NCI-H748 treated with DMSO at 0.1 percent for 48 hours (cell line): ENCODE measurements around the gene OLFML1.
"Not testable (repeated sequence)": the region's sequence is repeated elsewhere in the genome, so short reads cannot be mapped to it uniquely, and the experiment has no call there.

ENCODE experiments used
- DNase-seq: peaks from one replicate; lab custom pipeline; 2025; lab: John Stamatoyannopoulos, UW

Gene OLFML1

DNA sequence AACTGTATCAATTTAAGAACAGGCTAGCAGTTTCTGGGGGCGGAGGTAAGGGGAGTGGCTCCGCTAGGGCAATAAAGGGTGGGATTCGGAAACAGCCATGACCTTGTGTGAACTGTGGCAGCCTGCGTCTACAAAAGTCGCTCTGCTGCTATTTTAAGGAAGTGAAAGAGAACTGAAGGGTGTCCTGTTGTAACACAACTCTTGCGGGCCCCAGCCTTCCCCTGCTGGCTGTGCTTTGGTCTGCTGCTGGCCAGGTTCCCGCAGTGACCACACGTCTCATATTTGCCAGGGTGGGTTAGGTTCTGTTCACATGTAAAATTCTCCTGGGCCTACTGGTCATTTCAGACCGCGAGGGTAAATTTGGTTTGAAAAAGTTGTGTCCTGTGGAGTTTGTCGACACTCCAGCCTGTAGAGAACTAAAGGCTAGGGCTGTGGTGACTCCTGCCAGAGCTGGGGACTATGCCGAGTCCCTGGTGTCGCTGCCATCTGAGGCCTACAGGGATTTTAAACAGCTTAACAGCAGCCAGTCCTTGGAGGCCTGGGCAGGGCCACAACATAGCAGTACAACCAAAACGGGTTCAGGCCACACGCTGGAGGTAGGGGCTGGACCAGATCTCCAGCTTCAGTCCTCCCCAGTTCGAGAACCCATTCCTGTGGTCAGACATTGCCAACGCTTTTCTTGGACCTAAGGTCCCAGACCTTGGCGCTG, 27.4 kb downstream of the OLFML1 start:
- DNase-seq = no peak

DNA sequence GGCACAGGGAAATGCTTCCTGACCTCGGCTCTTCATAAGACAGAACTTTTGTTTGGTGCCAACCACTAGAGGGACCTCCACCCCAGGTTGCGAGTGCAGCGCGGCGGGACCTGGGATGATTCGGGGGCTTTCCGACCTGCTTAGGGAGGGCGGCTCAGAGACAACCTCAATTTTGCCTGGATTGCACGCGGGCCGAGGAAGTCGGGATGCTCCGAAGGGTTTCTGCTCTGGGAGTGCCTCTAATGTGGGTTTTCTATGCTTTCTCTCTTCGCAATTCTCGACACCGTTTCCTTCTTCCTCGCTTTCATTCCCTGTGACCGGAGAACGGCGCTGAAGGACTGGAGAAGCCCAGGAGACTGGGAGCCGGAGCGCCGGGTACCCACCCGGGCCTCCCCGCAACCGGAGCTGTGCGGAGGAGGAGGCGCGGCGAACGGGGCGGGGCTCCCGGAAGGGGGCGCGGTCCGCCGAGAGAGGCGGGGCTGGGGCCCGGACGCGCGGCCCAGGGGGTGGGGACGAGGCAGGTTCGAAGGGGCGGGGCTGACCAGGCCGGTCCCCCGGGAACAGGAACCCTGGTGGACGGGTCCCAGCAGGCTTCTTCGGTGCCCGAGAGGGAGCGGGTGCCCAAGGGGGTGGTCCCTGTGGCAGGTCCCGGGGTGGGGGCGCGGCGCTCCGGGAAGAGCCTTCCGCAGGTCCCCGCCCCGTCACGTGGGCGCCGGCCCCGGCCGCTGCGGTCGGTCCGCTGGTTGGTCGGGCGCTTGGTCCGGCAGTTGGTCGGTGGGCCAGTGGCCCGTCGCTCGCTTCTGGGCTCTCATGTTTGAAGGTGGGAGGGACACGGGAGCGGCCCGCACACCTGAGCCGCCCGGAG, 28.2 kb downstream of the OLFML1 start, which contains the start of gene PPFIBP2:
PPFIBP2 (plus strand) TSS at position 766 of the 865 bp plus-strand sequence. CDS start 35,477 bp downstream, outside the sequence.
- DNase-seq = peak; percentile 16

DNA sequence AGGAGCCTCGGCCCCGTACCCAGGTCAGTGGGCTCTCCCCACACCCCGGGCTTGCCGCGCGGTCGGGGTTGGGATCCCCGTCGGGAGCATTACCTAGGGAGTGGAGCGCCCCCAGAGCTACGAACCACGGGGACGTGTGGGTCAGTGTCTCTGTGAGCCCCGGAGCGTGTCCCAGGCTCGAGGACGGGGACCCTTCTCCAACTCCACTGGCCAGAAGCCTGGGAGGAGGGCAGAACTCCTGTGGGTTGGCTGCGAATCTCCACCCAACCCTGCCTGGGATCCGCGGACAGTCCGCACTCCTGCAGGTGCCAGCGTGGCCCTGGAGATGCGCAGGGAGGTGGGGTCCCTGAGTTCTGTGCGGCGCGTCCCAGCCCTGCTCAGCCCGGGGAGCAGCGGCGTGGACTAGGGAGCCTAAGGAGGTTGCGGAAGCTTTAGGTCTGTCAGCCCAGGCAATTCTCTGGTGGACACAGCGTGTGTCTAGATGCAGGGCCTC, 28.8 kb downstream of the OLFML1 start:
- no peak for DNase-seq

DNA sequence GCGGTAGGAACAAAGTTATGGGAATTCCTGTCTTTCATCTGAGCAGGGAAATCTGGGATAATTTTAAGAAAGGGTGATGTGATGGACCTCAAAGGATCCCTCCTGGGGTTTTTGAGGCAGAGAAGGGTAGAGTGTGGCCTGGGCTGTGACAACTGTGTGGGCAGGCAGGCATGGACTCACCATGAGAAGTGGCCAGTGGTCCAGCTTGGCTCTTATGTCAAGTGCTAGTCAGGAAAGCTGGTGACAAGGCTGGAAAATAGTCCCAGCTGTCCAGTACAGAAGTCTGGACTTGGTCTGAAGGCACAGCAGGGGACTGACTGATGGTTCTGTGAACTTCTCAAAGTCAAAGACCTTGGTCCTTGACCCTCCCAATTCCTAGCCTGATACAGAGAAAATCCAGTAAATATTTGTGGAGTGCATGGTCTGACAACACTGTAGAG, 30.2 kb downstream of the OLFML1 start:
- no peak for DNase-seq

DNA sequence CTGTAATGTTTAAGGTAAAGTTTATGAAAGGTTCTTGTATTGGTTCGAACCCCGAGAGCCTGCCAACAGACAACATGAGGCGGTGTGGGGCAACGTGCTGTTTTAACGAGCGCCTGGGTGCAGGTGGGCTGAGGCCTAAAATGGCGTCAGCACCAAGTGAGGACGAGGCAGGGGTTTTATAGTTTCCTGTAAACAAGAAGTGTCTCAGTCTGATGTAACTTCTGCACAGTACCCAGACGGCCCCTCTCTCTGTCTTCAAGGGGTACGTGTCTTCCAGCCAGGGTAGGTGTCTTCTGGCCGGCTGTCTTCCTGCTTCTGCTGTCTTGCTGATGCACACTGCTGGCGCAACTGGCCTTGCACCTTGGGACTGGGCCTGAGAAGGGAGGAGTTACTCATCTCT, 31.2 kb downstream of the OLFML1 start:
- no peak for DNase-seq

DNA sequence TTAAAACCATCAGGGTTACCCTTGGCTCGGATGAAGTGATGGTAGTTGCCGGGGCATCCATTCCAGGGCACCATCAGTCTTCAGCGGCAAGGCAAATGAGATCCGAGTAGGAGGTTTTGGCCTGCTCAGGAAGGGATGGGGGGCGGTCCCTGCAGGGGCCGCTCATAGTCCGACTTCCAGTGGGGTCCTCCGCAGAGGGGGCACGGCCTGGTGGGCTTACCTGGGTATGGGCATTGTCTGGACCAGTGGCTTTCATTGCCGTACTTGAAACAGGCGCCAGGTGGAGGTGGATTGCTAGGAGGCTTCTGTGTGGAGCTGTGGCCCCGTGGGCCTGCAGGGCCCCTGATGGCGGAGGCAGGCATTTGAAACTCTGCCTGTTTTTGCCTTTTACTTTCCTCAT, 32.4 kb downstream of the OLFML1 start:
- not testable (repeated sequence) for DNase-seq

DNA sequence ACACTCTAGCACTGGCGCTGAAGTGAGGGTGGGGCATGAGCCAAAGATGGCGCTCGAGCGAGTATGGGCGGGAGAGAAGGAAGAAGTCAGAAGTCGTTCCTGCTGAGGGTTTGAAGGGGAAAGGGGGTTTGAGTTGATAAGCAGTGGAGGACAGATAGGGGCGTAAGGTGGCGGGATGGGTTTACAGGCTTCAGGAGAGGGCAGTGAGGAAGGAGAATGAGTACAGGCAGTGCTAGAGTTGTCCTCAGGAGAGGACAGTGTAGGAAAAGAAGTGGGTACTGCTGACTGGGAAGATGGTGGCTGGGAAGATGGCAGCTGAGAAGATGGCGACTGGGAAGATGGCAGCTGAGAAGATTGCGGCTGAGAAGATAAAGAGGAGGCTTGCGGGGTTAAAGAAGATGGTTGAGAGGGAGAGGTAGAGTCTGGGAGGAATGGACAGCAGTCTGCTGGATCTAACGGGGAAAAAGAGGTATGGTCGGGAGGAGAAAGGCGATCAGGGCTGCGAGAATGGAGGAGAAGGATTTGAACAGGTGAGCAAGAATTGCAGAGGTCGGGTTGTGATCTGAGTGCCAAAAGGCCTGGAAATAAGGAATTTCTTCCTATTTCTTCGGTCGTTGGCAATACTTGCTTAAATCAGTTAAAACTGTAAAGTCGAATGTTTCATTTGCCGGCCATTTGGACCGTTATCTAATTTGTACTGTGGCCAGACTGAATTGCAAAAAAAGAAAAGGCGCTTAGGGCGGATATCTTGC, 33.7 kb downstream of the OLFML1 start:
- DNase-seq = no peak

DNA sequence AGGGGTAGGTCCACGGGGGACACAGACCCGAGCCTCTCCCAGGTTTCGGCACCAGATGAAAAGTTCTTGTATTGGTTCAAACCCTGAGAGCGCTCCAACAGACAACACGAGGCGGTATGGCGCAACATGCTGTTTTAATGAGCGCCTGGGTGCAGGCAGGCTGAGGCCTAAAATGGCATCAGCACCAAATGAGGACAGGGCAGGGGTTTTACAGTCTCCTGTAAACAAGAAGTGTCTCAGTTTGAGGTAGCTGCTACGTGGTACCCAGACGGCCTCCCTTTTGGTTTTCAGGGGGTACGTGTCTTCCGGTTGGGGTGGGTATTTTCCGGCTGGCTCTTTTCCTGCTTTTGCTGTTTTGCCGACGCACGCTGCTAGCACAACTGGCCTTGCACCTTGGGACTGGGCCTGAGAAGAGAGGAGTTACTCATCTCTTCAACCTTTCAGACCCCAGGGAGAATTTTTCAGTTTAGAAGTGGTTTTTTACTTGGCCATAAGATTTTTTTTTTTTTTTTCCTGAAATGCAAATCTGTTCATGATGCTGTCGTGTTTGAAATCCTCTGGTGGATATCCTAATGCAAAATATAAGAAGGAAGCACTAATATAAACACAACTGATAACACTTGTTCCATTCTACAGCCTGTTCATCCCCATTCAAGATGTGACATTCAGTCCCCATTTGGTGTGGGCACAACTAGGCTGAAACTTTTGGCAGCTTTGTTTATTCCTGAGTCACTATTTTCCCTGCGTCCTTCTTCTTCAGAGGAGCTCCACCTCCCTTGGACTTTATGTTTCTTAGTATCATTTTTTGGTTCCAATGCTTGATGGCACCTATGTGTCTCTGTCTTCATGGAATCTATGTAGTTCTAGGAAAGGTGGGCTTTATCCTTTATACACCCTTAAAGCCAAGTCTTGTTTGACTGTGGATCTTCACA, 35.0 kb downstream of the OLFML1 start:
- DNase-seq = no peak

DNA sequence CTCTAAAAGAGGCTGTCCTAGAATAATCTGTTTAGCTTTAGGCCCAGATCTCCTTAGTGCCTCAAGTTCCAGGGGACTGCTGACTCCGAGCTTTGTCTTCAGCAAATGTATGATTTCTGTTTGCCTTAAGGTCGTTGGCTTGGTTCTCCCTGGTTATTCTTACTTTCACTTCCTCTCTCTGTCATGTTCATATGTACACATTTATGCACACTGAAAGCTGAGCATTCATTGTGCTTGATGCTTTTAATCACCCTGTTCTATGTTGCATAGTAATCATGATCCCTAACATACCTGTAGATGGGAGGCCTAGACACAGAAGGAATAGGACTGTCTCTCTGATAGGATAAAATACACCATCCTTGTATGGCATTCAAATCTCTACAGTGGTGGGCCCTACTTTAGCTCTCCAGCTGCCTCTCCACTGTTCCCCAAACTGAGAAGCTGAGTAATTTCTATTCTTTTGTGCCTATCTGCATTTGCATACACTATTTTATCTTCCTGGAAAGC, 35.7 kb downstream of the OLFML1 start:
- DNase-seq = no peak

DNA sequence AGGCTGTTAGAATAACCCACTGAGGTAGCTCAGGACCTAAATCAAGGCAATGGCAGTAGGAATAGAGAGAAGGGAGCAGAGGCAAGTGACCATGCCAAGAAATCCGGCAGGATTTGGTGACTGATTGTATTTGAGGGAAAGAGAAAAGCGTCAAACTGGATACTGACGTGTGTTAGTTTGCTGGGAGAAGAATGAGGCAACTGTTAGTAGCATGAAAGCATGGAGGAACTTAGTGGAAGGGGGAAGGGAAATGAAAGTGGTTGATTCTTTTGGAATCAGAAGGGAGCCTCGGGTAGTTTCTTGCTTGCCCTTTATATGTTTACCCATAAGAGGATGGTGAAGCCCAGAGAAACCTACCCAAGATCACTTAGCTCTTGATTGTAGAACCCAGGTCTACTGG, 36.8 kb downstream of the OLFML1 start:
- no peak for DNase-seq

DNA sequence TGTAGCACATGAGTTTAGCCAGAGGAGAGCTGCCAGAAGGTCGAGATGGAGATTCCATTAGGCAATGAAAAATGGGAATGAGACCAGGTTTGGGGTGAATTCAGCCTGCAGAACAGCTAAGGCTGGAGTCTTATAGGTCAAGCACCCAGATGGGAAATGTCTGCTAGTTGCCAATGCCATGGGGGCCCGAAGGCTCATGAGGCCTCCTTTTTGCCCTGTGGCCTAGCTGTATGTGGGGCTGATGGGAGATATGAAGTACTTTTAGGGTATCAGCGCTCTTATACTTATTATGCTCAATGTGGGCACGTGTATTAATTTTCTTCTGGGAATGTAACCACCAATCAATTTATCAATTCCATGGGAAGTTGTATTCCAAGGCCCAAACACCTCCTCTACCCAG, 37.2 kb downstream of the OLFML1 start:
- DNase-seq = no peak

DNA sequence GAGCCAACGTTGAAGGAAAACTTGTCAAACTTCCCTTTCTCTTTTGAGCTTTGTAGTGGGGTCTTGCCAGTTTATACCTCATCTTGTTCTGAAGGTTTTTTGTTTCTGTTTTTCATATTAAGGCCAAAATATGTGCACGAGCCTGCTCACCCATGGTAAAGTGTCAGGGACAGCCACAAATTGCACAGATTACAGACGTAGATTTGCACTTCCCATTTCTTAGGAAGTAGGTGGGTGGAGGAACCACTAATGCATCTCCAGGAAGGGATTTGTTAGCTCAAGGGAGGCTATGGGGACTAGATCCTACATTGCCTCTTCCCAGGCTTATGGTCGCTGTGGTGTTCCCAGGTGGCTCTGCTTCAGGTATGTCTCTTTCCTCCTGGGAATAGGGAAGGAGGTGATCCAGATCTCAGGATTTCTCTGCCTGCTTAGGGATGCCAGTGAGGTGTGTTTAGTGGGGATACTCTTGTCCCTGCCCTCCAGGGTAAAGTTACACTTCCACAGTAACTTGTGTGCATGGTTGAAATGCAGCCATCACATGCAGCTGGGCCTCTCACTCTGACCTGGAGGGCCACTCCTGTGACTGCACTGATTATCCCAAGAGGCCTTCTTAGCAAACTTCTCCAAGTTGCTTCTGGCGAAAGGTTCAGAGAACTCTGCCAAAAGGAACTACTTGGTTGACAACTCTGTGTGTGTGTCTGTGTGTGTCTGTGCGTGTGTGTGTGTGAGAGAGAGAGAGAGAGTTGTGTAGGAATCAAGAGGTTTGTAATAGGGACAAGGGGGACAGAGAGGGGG, 38.3 kb downstream of the OLFML1 start:
- no peak for DNase-seq

DNA sequence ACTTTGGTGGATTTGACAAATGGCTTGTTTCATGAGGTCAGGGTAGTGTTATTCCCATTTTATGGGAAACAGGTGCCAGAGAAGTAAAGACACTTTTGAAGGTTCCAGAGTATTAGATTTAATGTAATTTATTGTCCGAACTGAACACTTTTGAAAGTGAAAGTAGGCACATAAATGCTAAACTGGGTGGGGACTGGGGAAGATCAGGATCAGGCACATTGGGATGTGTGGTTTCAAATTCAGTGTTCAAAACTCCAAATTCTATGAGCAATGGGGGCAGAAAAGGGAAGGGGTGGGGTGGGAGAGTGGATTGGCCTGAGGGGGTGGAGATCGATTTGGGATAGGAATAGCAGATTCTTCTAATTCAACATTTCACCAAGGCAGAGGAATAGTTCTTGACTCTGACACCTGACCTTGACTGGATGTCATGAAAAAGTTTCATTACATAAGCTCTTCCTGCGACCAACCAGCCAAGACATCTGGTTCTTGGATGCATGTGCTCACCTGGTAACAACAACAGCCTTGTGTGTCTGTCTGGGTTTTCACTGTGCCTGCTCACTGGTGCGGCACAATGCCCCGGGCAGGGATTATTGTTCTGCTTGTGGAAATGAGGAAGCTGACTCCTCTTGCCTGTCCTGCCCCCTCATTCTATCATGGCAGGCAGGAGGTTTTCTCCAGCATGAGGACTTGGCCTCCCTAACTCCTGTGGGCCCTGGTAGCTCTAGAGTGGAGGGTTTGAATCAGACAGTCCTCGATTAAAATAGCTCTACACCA, 39.3 kb downstream of the OLFML1 start:
- DNase-seq = no peak

DNA sequence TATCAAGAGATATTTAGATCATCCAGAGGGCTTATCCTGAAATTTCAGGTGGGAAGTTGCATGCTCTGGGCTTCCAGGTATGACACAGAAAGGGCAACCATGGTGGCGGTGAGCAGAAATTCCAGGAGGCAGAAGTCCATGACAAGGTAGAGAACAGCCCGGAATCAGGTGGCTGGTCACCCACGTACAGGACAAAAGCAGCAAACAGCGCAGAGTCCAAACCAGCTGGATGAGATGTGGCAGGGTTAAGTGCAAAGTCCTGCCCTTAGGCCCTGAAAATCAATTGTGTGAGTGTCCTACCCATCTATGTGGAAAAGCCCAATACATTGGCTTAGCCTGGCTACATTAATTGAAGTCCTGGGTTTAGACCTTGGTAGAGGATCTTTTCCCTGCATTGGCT, 40.1 kb downstream of the OLFML1 start:
- no peak for DNase-seq

DNA sequence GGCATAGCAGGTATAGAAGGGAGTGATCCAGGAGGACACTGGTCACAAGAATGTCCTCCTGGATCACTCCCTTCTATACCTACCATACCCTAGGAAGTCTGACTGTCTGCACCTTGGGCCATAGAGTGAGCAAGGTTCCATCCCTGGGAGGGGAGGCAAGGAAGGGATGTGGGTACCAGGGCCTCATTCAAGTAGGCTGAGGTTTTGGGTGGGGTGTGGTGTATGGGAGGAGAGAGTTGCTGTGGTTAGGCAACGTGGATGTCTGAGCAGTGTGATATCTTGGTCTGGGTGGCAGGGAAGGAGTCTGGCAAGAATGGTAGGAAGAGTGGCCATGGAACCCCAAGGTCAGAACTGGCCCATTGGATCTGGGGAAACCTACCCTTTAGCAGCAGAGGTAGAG, 41.7 kb downstream of the OLFML1 start:
- no peak for DNase-seq

DNA sequence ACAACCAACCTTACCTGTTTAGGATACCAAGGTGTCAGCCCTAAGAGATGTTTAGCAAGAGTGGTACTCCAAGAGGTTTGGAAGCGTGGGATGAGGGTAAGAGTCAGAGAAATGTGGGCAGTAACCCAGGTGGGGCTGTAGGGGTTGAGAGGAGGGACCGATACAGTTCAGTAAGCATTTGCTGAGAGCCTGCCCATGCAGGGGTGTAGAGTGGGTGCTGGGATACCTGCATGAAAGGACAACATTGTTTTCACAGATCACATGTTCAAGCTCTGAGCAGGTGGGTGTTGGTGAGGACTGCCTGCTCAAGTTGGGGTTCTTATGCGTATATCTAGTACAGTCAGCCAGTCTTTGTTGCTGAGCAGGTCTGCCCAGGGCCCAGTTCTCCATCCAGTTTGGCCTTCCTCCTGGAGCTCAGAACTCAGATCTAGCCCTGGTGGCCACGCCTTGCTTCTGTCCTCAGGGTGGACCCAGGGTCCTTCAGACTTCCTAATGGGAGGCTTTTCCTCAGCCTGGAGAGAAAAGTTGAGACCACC, 43.3 kb downstream of the OLFML1 start:
- DNase-seq = no peak

DNA sequence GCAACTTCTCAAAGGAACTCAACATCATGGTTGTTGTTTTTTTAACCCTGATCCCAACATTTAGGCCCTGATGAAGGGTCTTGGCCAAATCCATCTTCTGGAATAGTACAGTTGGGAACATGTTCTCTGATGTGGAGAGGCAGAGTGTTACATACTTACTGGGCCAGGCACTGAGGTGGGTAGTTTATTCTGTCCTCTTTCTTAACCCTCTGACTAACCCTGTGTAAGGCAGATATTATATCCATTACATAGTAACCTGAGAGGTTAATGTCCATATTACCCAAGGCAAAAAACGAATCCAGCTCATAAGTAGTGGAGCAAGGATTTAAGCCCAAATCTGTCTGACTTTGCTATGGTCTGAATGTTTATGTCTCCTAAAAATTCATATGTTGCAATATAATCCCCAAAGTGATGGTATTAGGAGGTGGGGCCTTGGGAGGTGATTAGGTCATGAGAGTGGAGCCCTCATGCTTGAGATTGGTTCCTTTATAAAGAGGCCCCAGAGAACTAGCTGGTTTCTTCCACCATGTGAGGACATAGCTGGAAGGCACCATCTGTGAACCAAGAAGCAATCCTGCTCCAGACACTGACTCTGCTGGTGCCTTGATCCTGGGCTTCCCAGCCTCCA, 44.8 kb downstream of the OLFML1 start:
- no peak for DNase-seq

DNA sequence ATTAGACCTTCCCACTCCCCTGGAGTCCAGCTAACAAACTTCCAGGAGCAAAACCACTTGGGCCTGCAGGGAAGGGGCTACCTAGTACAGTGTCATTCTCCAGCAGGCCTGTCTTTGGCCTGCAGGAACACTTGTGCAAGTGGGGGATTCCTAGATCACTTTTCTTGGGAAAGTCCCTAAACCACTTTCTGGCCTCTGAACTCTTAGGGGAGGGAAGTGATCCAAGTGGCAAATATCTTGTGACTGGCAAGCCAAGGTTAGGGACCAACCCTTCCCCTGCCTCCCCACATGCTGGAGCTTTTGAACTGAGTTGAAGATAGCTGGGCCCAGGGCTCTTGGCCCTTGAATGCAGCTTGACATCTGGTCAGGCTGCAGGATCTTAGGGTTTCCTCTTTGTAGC, 45.7 kb downstream of the OLFML1 start:
- no peak for DNase-seq
